Lower leg skin (tissue), 3 donors: ENCODE results near the gene HEATR9.

Experiments
- POLR2A ChIP-seq, 2 donors: fragments of 450-650 bp; IDR thresholded peaks; one replicate each; pipeline ENCODE4 v1.6.1; 2016 to 2017; ENCODE audit warnings: antibody characterized with exemption in 2 of 2, mild to moderate bottlenecking in 1 of 2, moderate library complexity in 1 of 2
- TF ChIP-seq, protein P1 (sequence below), 3 donors: fragments of 450-650 bp; IDR thresholded peaks; one replicate each; pipeline ENCODE4 v1.5.1; 2016; ENCODE audit warnings: antibody characterized with exemption in 3 of 3, mild to moderate bottlenecking in 3 of 3, moderate library complexity in 2 of 3

DNA sequence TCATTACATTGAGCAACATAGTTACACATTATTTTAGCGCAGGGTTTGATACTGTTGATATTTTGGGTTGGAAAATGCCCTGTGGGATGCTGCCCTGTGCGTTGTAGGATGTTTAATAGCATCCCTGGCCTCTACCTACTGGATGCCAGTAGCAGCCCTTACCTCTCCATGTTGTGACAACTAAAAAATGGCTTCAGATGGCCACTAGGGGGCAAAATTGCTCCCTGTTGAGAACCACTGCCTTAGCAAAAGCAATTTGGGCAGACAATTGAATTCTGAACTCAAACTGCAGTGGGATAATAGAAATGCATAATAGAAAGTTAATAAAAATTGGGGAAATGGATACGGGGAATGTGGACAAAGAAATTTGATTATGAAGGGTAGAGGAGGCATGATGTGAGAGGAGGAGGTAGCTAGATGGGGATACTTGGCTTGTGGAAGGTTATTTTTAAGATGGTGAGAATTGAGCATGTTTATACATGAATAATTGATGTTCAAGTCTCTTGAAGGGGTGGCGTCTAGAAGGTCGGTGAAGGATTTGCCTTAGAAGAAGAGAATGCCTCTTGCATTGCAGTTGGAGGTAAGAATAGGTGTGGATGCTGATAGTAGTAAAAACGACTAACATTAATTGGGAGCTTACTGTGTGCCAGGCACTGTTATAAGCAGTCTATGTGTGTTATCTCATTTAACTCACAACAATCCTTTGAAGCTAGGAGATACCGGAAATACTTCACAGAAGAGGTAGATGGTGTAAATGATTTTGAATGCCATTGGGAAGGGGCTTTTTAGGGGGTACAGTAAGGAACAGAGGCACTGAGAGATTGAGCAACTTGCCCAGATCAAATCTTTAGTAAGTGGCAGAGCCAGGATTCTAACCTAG lies 19.0 kb downstream of the HEATR9 start:
- no peak for TF ChIP-seq POLR2A (IDR thresholded peaks at IDR 0.05)
- TF ChIP-seq, protein P1, sequence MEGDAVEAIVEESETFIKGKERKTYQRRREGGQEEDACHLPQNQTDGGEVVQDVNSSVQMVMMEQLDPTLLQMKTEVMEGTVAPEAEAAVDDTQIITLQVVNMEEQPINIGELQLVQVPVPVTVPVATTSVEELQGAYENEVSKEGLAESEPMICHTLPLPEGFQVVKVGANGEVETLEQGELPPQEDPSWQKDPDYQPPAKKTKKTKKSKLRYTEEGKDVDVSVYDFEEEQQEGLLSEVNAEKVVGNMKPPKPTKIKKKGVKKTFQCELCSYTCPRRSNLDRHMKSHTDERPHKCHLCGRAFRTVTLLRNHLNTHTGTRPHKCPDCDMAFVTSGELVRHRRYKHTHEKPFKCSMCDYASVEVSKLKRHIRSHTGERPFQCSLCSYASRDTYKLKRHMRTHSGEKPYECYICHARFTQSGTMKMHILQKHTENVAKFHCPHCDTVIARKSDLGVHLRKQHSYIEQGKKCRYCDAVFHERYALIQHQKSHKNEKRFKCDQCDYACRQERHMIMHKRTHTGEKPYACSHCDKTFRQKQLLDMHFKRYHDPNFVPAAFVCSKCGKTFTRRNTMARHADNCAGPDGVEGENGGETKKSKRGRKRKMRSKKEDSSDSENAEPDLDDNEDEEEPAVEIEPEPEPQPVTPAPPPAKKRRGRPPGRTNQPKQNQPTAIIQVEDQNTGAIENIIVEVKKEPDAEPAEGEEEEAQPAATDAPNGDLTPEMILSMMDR (IDR thresholded peaks at IDR 0.05): peak in 1 of 3 donors; percentile 18
